Measurements from ENCODE around the gene BEND4. TPM values are rescaled to one million over a fixed set of nuclear protein-coding genes. Genes with fewer than 3 reads are reported as not detected.

The BEND4 gene
- 1.4 TPM for total RNA-seq

GRCh38 chr4:42152507-42153504, at the start of gene BEND4:
TSS of gene BEND4 (minus strand) at chr4:42152655. CDS start at chr4:42152143, 512 bp downstream.

Other genes starting within 250 kb of the BEND4 start
- gene TMEM33, start 217.2 kb downstream of the BEND4 start, total RNA-seq, result 68.5 TPM
- 0.12 TPM for gene DCAF4L1, start 170.9 kb downstream of the BEND4 start, total RNA-seq
- 73.1 TPM for gene SLC30A9, start 162.1 kb downstream of the BEND4 start, total RNA-seq
- gene SHISA3, start 244.8 kb upstream of the BEND4 start, total RNA-seq, result 60.1 TPM